ENCODE measurements around the gene TAF7.

DNA sequence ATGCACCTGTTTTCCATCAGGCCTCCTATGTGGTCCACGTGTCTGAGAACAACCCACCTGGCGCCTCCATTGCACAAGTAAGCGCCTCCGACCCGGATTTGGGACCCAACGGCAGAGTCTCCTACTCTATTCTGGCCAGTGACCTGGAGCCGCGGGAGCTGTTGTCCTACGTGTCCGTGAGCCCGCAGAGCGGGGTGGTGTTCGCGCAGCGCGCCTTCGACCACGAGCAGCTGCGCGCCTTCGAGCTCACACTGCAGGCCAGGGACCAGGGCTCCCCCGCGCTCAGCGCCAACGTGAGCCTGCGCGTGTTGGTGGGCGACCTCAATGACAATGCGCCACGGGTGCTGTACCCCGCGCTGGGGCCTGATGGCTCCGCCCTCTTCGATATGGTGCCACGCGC is 31.0 kb upstream of the TAF7 start:
- TF ChIP-seq, protein P1, sequence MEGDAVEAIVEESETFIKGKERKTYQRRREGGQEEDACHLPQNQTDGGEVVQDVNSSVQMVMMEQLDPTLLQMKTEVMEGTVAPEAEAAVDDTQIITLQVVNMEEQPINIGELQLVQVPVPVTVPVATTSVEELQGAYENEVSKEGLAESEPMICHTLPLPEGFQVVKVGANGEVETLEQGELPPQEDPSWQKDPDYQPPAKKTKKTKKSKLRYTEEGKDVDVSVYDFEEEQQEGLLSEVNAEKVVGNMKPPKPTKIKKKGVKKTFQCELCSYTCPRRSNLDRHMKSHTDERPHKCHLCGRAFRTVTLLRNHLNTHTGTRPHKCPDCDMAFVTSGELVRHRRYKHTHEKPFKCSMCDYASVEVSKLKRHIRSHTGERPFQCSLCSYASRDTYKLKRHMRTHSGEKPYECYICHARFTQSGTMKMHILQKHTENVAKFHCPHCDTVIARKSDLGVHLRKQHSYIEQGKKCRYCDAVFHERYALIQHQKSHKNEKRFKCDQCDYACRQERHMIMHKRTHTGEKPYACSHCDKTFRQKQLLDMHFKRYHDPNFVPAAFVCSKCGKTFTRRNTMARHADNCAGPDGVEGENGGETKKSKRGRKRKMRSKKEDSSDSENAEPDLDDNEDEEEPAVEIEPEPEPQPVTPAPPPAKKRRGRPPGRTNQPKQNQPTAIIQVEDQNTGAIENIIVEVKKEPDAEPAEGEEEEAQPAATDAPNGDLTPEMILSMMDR (IDR thresholded peaks at IDR 0.05; ENCODE audit: insufficient read depth, low read length) = no peak
- TF ChIP-seq GABPA (IDR thresholded peaks at IDR 0.05; ENCODE audit: low read depth) (no peak), POLR2AphosphoS5 (IDR thresholded peaks at IDR 0.05; ENCODE audit: low read depth) (no peak)

All from HL-60 (cell line).